DND-41 (cell line): Measurements from ENCODE around the gene CFAP92.

ENCODE experiments used
- ATAC-seq: fragments of 200-7000 bp; cut with Tn5 transposase; 3 replicates; pipeline ENCODE4 v1.9.1; 2021; ENCODE audit warnings: low read depth; ENCODE audit not compliant: insufficient read depth
- DNase-seq: peaks from one replicate; pipeline ENCODE4 v3.0.0-alpha.2; 2020
- H2AFZ ChIP-seq: 2 replicates; pipeline ENCODE4 v1.6.0; 2012; ENCODE audit warnings: low read depth, low read length
- H3K27ac ChIP-seq: 2 replicates; pipeline ENCODE4 v1.5.1; 2012; ENCODE audit warnings: low read length, inconsistent platforms
- H3K27me3 ChIP-seq: fragments of 200-600 bp; sonication (generic); 2 replicates; pipeline ENCODE4 v1.6.0; 2012; ENCODE audit warnings: low read length, mild to moderate bottlenecking, inconsistent platforms; ENCODE audit not compliant: insufficient read depth, poor library complexity
- H3K36me3 ChIP-seq: 2 replicates; pipeline ENCODE4 v1.5.1; 2012; ENCODE audit warnings: low read length, inconsistent platforms; ENCODE audit not compliant: insufficient read depth
- H3K4me1 ChIP-seq: 2 replicates; pipeline ENCODE4 v1.5.1; 2012; ENCODE audit warnings: mild to moderate bottlenecking, low read length; ENCODE audit not compliant: insufficient read depth
- H3K4me2 ChIP-seq: 2 replicates; pipeline ENCODE4 v1.6.0; 2012; ENCODE audit warnings: mild to moderate bottlenecking, moderate library complexity, low read length, inconsistent platforms; ENCODE audit not compliant: insufficient read depth
- H3K4me3 ChIP-seq, 2 experiments: fragments of 200-600 bp in 1 of 2; shearing (Covaris generic) in 1 of 2; 2 replicates each; pipeline ENCODE4 v1.5.1; 2012 to 2016; ENCODE audit warnings: inconsistent platforms in 2 of 2, low read length in 2 of 2, mild to moderate bottlenecking in 2 of 2, low read depth in 1 of 2, moderate library complexity in 1 of 2
- H3K79me2 ChIP-seq: 2 replicates; pipeline ENCODE4 v1.6.0; 2012; ENCODE audit warnings: low read length, inconsistent platforms; ENCODE audit not compliant: insufficient read depth
- H3K9ac ChIP-seq: 2 replicates; pipeline ENCODE4 v1.6.0; 2012; ENCODE audit warnings: low read depth, mild to moderate bottlenecking, inconsistent platforms, low read length, moderate library complexity
- H3K9me3 ChIP-seq: 2 replicates; pipeline ENCODE4 v1.5.1; 2012; ENCODE audit warnings: low read length, moderate library complexity, mild to moderate bottlenecking, inconsistent platforms; ENCODE audit not compliant: insufficient read depth, severe bottlenecking
- H4K20me1 ChIP-seq: 2 replicates; pipeline ENCODE4 v1.6.0; 2012; ENCODE audit warnings: low read length; ENCODE audit not compliant: insufficient read depth
- CTCF ChIP-seq: IDR thresholded peaks from 2 replicates; pipeline ENCODE4 v1.5.1; 2012; ENCODE audit warnings: borderline replicate concordance, low read length, moderate library complexity, mild to moderate bottlenecking; ENCODE audit not compliant: poor library complexity, severe bottlenecking; ENCODE audit errors: extremely low read depth
- EZH2 ChIP-seq: IDR thresholded peaks from 3 replicates; pipeline ENCODE4 v1.6.1; 2012; ENCODE audit warnings: borderline replicate concordance, low read depth, mild to moderate bottlenecking, moderate library complexity, low read length, inconsistent platforms; ENCODE audit not compliant: severe bottlenecking

The CFAP92 gene

GRCh38 chr3:129020691-129021090, 26.8 kb upstream of the CFAP92 start:
- peaks cover 16% of the 10 kb centered on the region for H3K4me1 ChIP-seq

DNA sequence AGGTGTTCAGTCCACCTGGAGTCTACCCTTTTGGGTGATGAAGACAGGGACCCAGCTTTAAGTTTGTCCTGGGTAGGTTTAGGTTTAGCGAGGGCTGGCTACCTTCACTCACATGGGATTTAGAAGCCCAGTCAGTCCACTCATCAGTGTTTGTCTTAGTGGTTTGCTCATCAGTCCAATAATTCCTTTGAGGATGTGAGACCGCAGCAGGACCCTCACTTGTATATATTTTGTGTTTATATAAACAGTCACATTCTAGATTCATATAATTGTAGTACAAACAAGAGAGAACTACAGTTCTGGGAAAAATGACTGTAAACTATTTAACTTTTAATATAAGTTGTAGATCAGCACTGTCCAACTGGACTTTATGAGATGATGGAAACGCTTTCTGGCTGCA, 25.4 kb upstream of the CFAP92 start:
- H3K79me2 ChIP-seq = no peaks in the 10 kb centered on the region
- H2AFZ ChIP-seq = no peak overlapping the region
- no peaks in the 10 kb centered on the region for H3K36me3 ChIP-seq
- ATAC-seq = no peak
- H3K27me3 ChIP-seq = no peaks in the 10 kb centered on the region
- H3K4me2 ChIP-seq = no peak overlapping the region
- no peak overlapping the region for H3K27ac ChIP-seq
- no peak for DNase-seq
- H3K4me1 ChIP-seq = peaks cover 23% of the 10 kb centered on the region
- no peak for TF ChIP-seq EZH2
- TF ChIP-seq CTCF = no peak
- no peak overlapping the region for H3K9ac ChIP-seq
- no peaks in the 10 kb centered on the region for H3K9me3 ChIP-seq
- H3K4me3 ChIP-seq = no peak overlapping the region
- H4K20me1 ChIP-seq = no peaks in the 10 kb centered on the region

More at GRCh38 chr3:129020691-129021090, 26.8 kb upstream of the CFAP92 start:
- H3K9ac ChIP-seq = no peak overlapping the region
- no peaks in the 10 kb centered on the region for H3K9me3 ChIP-seq
- no peaks in the 10 kb centered on the region for H4K20me1 ChIP-seq
- ATAC-seq (no peak), DNase-seq (no peak)
- TF ChIP-seq CTCF = no peak
- TF ChIP-seq EZH2 = no peak
- no peak overlapping the region for H2AFZ ChIP-seq
- H3K4me2 ChIP-seq = no peak overlapping the region
- no peaks in the 10 kb centered on the region for H3K79me2 ChIP-seq
- H3K27me3 ChIP-seq = no peaks in the 10 kb centered on the region
- H3K27ac ChIP-seq = no peak overlapping the region
- no peak overlapping the region for H3K4me3 ChIP-seq
- no peaks in the 10 kb centered on the region for H3K36me3 ChIP-seq

DNA sequence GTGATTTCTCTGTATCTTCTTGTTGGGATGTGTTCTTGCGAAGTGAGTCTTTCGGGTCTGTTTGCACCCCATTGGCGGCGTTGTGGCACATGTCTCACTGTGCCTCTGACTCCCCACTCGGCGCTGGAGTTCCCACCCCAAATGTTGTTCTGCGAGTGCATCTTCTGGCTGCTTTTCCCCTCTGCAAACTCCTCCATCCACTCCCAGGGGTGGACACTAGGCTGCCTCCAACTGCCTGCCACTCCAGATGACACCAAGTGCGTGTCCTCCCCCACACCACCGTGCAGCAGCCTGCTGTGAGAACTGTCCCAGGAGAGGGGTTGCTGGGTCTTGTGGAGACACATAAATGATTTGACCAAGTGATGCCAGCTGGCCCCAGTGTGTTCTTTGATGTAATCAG, 24.9 kb upstream of the CFAP92 start:
- no peak overlapping the region for H3K9ac ChIP-seq
- TF ChIP-seq EZH2 (no peak), CTCF (no peak)
- H4K20me1 ChIP-seq = no peaks in the 10 kb centered on the region
- no peaks in the 10 kb centered on the region for H3K27me3 ChIP-seq
- H3K4me1 ChIP-seq = peaks cover 23% of the 10 kb centered on the region
- H3K4me3 ChIP-seq = no peak overlapping the region
- no peak for DNase-seq
- no peaks in the 10 kb centered on the region for H3K36me3 ChIP-seq
- H2AFZ ChIP-seq = no peak overlapping the region
- no peak for ATAC-seq
- no peaks in the 10 kb centered on the region for H3K9me3 ChIP-seq
- no peak overlapping the region for H3K27ac ChIP-seq
- H3K79me2 ChIP-seq = no peaks in the 10 kb centered on the region
- no peak overlapping the region for H3K4me2 ChIP-seq

DNA sequence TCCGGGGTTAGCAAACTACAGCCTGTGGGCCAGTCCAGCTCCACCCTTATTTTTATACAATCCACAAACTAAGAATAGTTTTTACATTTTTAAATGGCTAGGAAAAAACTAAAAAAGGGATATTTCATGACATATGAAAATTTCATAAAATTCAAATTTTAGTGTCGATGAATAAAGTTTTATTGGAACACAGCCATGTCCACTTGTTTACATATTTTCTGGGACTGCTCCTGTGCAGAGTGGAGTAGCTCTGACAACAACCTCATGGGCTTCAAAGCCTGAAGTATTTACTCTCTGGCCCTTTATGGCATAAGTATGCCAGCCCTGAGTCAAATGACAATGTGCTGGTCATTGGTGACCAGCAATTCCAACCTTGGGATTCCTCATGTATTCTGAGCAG, 24.4 kb upstream of the CFAP92 start:
- ATAC-seq (no peak), DNase-seq (no peak)
- no peaks in the 10 kb centered on the region for H3K27me3 ChIP-seq
- H4K20me1 ChIP-seq = no peaks in the 10 kb centered on the region
- no peak overlapping the region for H2AFZ ChIP-seq
- H3K27ac ChIP-seq = no peak overlapping the region
- no peaks in the 10 kb centered on the region for H3K9me3 ChIP-seq
- H3K4me1 ChIP-seq = peaks cover 23% of the 10 kb centered on the region
- H3K36me3 ChIP-seq = no peaks in the 10 kb centered on the region
- no peaks in the 10 kb centered on the region for H3K79me2 ChIP-seq
- H3K4me3 ChIP-seq = no peak overlapping the region
- TF ChIP-seq EZH2 (no peak), CTCF (no peak)
- H3K4me2 ChIP-seq = no peak overlapping the region
- H3K9ac ChIP-seq = no peak overlapping the region
